Activated naive CD4-positive, alpha-beta T cell treated with anti-CD3 and anti-CD28 coated beads, Interleukin-2, amount 50 U/mL, for 72 hours (primary cell): ENCODE results near the gene ACSL1. TPM values are rescaled to one million over a fixed set of nuclear protein-coding genes. Genes with fewer than 3 reads are reported as not detected.
A peak's percentile ranks its signal among the peaks of the same experiment; 100 is the strongest.

Experiments used
- ATAC-seq, 2 donors: fragments of 150-1000 bp; cut with Tn5 transposase; 2 replicates each; pipeline ENCODE4 v1.10.0; 2021; ENCODE audit warnings: mild to moderate bottlenecking in 2 of 2, moderate library complexity in 2 of 2
- DNase-seq, 2 donors: peaks; one replicate each; pipeline ENCODE4 v3.0.0; 2021 to 2022; ENCODE audit warnings: low spot score in 2 of 2
- H3K27ac Mint-ChIP-seq, 2 donors: one replicate each; pipeline ENCODE4 v1.8.0; 2022; ENCODE audit warnings: mild to moderate bottlenecking in 2 of 2, mixed read lengths in 2 of 2
- H3K36me3 Mint-ChIP-seq, 2 donors: one replicate each; pipeline ENCODE4 v1.8.0; 2022; ENCODE audit warnings: mixed read lengths in 2 of 2
- H3K9me3 Mint-ChIP-seq, 2 donors: one replicate each; pipeline ENCODE4 v1.8.0; 2022; ENCODE audit warnings: mixed read lengths in 2 of 2
- total RNA-seq, 2 donors: library from RNA; stranded (reverse); gene quantifications; one replicate each; pipeline ENCODE4 v1.2.3, GENCODE V29; 2022

ACSL1 gene
- total RNA-seq, 2 donors from 2014 or later = 23.4 to 27.1 TPM

DNA sequence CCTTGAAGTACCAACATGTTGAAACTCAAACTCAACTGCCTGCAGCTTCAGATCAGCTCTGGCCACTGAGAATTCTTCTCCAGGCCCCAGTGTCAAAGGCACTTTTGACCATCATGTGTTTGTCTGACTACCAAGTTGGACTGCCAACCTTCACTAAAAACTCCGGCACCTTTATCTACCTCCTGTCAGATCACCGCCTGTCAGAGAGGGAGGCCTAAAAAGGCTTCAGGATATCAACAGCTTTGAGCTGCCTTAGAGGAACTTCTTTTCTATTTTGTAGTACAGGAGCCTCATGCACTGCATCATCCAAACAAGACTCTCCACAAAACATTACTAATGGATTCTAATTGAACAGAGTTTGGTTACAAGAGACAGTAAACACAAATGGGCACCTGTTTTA lies 2.8 kb downstream of the ACSL1 start:
- no peak overlapping the region for H3K27ac Mint-ChIP-seq
- DNase-seq (no peak), ATAC-seq (no peak)
- H3K9me3 Mint-ChIP-seq = no peaks in the 10 kb centered on the region
- peaks cover 0 to 9% of the 10 kb centered on the region in 2 donors for H3K36me3 Mint-ChIP-seq

DNA sequence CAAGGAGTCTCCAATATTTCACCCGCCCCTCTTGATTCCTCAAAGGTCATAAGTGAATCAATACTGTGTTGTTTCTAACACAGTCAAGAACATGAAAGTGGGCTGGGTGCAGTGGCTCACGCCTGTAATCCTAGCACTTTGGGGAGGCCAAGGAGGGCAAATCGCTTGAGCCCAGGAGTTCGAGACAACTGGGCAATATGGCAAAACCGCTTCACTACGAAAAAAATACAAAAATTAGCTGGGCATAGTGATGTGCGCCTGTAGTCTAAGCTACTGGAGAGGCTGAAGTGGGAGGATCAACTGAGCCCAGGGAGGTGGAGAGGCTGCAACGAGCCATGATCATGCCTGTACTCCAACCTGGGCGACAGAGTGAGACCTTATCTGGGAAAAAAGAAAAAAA lies 3.4 kb downstream of the ACSL1 start:
- no peak overlapping the region for H3K27ac Mint-ChIP-seq
- DNase-seq (no peak), ATAC-seq (no peak)
- H3K36me3 Mint-ChIP-seq = peaks cover 0 to 9% of the 10 kb centered on the region in 2 donors
- no peaks in the 10 kb centered on the region for H3K9me3 Mint-ChIP-seq

DNA sequence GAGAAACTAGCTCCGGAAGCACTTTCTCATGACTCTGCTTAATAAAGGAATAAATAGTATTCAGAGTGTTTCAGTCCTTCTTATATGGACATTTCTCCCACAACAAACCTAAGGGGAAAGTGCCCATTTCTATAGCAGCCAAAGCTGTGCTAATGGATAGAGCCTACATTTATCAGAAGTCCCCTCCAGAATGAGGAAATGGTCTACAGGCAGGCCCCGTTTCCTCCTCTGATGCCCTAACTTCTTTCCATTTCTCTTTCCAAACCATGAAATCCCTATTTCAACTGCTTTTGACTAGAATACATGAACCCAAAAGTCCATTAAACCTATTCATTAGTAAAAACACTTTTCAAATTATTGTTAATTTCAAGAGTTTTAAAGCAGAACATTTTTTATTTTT lies 4.5 kb downstream of the ACSL1 start:
- H3K36me3 Mint-ChIP-seq = peaks cover 0 to 9% of the 10 kb centered on the region in 2 donors
- no peak for DNase-seq
- H3K27ac Mint-ChIP-seq = no peak overlapping the region
- no peak for ATAC-seq
- no peaks in the 10 kb centered on the region for H3K9me3 Mint-ChIP-seq

DNA sequence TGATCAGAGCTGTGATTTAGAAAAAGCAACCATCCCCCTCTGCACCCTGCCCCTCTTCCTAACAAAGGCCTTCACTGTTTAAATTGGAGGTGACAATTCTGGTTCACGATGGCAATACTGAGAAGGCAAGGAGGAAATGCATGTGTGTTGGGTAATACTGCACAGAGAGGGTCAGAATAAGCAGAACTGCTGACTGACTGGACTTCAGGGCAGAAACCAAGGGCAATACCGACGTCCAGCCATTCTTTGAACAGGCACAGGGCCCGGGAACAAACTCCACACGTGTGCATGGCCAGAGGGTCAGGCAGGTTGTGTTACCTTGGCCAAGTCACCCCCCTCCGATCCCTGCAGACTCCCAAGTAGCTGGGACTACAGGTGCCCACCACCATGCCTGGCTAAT lies 6.0 kb downstream of the ACSL1 start:
- DNase-seq (no peak), ATAC-seq (no peak)
- Mint-ChIP-seq H3K36me3 (peaks cover 0 to 5% of the 10 kb centered on the region in 2 donors), H3K27ac (no peak overlapping the region), H3K9me3 (no peaks in the 10 kb centered on the region)

DNA sequence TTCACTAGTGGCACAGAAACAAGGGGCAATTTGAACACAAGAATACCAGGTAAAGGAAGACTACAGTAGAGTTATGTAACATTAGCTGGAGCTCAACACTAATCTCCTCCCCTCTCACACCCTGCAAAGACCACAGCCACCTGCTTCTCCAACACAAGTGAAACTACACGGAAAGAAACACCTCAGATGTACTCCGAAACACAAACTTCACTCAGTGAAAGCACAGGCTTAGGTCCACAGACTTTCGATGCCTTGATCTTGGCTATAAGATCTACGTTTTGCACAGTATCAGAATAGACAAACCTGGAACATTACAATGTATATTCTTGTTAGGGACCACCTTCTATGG lies 7.6 kb downstream of the ACSL1 start:
- Mint-ChIP-seq H3K9me3 (no peaks in the 10 kb centered on the region), H3K36me3 (no peaks in the 10 kb centered on the region), H3K27ac (no peak overlapping the region)
- ATAC-seq (peak; percentile 23 to 87), DNase-seq (no peak)

DNA sequence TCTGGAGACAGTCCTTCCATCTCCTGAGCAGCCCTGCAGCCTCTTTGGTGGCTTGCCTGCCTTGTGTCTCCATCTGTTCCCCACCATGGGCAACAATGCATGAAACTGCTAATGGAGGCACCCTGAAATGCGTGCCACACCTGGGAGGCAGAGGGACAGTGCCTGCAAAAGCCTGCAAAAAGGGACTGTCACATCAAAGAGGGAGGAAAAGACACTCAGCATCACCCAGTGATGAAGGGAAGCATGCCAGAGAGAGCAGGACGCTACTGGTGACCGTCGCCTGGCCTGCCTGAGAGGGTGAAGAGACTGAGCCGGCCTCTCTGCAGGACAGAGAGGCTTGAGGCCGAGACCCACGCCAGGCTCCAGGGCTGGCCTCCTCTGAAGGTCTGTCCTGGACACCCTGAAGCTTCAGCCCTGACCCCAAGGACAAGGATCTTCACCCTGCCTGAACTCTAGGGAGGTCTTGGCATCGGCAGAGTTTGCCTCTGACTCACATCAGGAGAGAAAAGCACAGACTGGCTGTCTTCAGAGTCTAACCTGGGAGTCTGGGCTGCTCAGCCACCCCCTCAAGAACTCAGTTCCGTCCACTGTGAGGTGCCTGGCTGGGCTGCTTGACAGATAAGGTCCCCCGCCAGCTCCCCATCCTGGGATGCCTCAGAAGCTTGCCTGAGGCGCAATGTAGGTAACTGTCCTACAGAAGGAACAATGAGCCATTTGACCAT lies 8.1 kb downstream of the ACSL1 start:
- H3K9me3 Mint-ChIP-seq = no peaks in the 10 kb centered on the region
- no peak overlapping the region for H3K27ac Mint-ChIP-seq
- ATAC-seq = peak in 1 of 2 donors; percentile 22
- H3K36me3 Mint-ChIP-seq = no peaks in the 10 kb centered on the region
- no peak for DNase-seq

DNA sequence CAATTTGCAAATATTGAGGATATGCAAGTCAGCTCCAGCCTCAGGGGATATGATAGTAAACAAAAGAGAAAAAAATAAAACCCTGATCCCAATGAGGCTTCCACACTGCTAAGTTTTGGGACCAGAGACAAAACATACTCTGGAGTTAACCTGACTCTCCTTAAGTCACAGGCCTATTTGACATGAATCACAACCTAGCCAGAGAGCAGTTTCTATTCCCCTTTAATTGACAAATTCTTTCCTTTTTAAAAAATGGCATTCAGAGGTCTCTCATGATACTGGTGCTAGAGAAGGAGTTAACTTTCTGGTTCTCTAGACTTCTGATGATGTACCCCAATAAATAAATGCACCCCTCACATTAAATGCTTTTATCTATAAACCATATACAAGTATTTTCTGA lies 8.8 kb downstream of the ACSL1 start:
- DNase-seq (no peak), ATAC-seq (peak; percentile 14 to 42)
- H3K9me3 Mint-ChIP-seq = no peaks in the 10 kb centered on the region
- H3K27ac Mint-ChIP-seq = no peak overlapping the region
- H3K36me3 Mint-ChIP-seq = no peaks in the 10 kb centered on the region

DNA sequence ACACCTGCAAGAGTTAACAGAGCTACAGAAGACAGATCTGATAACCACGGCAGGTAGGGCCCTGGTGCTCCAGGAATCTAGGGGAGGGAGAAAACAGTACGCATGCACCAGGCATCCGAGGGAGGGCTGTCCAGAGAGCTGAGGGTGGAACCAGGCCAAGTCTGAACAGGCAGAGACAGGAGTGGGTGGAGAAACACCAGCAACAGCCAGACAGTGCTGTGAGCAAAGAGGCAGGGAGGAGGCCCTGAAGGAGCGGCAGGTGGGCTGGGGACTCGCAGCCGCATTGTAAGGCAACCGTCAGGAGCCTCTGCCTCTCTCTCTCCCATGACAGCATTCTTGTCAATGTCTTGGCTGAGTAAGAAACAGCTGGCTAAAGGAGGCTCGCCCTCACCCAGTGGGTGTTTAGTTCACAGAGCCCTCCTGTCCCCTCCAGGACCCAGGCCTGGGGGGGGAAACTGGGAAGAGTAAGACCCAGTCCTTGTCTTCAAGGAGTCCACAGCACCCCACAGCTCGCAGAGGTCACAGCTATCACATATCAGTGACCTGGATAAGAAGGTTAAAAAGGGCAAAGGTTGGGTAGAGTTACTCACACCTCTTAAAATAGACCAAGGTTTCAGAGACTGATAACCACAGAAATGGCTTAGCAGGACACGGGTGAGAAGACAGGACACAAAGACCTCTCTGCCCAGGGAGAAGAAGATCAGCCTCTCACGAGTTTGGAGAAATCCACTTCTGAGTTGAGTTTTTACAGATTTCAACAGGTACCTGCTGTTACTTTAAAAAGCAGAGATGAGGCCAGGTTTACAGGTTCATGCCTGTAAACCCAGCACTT lies 10.5 kb downstream of the ACSL1 start:
- no peaks in the 10 kb centered on the region for H3K36me3 Mint-ChIP-seq
- H3K27ac Mint-ChIP-seq = peak overlapping the region; percentile 60 to 86
- no peaks in the 10 kb centered on the region for H3K9me3 Mint-ChIP-seq
- DNase-seq (no peak), ATAC-seq (peak; percentile 23 to 76)

DNA sequence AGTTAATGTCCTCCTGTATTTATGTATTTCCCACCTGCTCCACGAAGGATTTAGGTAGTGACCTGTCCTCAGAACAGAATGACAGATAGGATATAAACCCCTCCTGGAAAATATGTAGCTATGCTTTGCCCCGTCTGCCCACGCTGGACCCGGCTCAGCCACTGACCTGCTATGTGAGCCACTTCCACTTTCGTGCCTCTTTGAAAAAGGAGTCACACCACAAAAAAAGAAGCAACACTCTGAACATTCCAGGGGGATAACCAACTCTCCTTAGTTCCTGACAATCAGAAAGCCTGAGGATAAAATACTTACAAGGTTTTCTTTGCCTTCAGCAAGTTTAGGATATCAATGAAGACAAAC lies 11.1 kb downstream of the ACSL1 start:
- Mint-ChIP-seq H3K9me3 (no peaks in the 10 kb centered on the region), H3K36me3 (no peaks in the 10 kb centered on the region), H3K27ac (peak overlapping the region in 1 of 2 donors; percentile 60)
- ATAC-seq (no peak), DNase-seq (no peak)

DNA sequence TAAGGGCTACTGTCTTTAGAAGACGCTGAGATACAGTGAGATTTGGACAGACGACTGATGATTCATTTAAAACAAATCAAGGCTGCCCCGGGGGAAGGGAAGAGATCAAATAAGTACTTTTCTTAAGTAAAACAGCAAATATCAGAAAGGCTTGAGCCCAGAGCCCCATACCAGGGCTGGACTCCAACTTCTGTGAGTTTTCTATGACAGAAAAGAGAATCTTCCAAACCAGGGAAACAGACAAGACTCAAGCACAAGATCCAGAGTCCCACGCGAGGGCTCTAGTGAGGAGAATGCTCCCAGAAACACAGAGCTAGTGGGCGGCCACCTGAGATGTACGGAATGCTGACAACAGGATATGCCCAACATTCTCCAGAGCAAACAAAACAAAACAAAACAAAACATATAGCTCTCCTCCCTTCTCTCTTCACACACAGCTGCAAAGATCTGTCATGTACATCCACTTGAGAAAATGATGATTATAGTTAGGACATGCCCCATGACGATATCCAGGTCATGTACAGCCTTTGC lies 13.1 kb downstream of the ACSL1 start:
- DNase-seq (no peak), ATAC-seq (no peak)
- Mint-ChIP-seq H3K36me3 (no peaks in the 10 kb centered on the region), H3K27ac (no peak overlapping the region), H3K9me3 (no peaks in the 10 kb centered on the region)

DNA sequence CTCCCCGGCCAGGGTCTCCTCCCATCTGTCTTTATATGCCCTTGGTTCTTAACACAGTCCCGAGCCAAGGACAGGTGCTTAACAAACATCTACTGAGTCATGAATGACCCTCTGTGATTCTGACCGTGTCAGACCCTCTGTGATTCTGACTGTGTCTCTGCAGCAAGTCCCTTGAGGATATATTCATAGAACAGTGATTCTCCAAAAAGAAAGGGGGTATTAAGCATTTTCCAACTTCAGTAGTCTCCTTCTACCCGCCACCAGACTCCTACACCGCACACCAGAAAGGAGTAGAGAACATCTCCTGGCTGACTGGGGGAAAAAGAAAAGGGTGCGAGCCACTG lies 13.6 kb downstream of the ACSL1 start:
- no peak overlapping the region for H3K27ac Mint-ChIP-seq
- ATAC-seq (no peak), DNase-seq (no peak)
- no peaks in the 10 kb centered on the region for H3K36me3 Mint-ChIP-seq
- H3K9me3 Mint-ChIP-seq = no peaks in the 10 kb centered on the region

DNA sequence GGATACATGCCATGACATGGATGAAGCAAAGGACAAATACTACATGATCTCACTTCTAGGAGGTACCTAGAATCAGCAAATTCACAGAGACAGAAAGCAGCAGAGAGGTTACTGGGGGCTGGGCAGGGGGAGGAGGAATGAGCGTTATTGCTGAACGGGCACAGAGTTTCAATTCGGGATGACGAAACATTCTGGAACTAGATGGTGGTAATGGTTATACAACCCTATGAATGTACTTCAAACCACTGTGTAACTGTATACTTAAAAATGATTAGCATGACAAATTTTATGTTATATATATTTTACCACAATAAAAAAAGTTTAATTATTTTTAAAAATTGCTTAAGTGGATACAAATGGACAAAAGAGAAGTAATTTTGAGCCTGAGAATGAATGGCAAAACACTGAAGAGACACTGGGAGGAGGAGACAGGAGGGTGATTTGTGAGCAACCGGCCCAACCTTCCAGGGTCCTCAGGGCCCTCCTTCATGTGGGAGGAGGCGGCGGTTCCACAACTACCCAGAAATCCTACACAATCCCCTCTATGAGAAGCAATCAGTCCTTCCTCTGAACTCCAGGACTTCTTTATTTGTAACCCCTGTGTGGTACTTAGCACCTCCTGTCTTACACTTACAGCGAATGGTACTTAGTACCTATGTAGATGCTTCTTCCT lies 14.1 kb downstream of the ACSL1 start:
- ATAC-seq (no peak), DNase-seq (no peak)
- H3K9me3 Mint-ChIP-seq = no peaks in the 10 kb centered on the region
- H3K36me3 Mint-ChIP-seq = no peaks in the 10 kb centered on the region
- no peak overlapping the region for H3K27ac Mint-ChIP-seq

DNA sequence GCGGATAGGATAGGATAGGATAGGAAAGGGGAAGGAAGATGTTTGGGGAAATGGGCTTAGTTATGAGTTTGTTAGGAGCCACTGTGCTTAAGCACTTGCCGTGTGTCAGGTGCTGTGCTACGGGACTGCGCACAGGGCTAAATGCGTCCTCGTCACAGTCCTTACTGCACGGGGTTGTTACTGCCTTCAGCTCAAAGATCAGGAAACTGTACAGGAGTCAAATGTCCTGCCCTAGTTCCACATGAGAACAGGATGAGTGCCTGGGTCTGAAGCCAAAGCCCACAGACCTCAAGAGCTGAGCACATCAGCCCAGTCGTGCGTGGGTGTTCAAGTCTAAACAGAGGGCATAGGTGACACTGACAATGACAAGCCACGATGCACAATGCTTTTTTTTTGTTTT lies 15.0 kb downstream of the ACSL1 start:
- peak overlapping the region in 1 of 2 donors; percentile 39 for H3K27ac Mint-ChIP-seq
- H3K36me3 Mint-ChIP-seq = no peaks in the 10 kb centered on the region
- H3K9me3 Mint-ChIP-seq = no peaks in the 10 kb centered on the region
- DNase-seq = no peak
- peak in 1 of 2 donors; percentile 32 for ATAC-seq

DNA sequence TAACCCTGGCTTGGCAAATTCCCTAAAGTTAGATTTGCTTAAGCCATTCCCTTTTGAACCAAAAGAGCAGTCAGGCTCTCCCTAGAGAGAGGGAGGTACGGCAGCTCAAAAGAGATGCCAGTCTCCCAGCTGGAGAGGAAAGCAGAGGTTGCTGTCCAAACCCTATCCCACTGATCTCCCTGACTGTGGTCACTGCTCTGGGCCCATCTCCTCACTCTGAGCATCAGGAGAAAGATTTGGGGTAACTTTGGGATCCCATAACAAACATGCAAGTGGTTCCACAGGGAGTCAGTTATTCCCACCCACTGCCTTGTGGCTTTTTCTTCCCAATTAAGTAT lies 17.1 kb downstream of the ACSL1 start:
- no peak for ATAC-seq
- Mint-ChIP-seq H3K36me3 (no peaks in the 10 kb centered on the region), H3K27ac (no peak overlapping the region), H3K9me3 (no peaks in the 10 kb centered on the region)
- no peak for DNase-seq

DNA sequence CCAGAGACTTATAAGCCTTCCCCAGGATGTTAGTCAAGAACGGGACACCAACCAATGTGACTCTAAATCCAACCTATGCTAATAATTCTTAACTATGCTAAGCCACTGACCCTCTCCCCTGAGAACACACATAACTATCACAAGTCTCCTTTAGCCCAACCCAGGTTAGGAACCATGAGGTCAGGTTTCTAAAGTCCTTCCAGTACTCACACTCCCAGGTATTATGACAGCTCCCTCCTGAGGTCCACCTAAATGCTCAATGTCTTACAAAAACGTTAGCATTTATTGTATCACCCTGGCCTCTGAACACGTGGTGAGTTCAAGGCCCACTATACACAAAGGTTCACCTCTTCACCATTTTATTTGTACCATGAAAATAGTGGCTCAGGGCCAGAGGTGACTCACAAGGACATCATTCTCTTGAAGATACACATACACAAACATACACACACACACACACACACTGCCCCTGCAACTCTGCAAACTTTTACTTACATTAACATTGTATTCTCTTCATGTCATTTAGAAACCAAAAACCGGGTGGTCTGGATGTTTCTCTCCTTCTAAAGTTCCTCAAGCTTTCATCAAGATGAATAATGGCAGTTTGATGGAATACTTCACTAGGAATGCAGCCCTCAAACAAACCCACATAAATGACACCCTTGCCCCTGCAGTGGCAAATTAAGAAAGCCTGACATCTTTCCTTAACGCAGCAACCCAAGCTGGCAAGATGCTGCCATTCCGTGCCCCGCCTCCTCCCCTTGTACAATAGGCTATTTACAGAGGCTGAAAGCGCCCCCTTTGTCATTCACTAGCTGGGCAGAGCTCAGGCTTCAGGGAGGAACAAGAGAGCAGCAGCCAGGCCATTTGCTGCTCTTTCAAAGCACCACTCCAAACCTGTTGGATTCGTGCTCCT lies 17.7 kb downstream of the ACSL1 start:
- no peak for DNase-seq

DNA sequence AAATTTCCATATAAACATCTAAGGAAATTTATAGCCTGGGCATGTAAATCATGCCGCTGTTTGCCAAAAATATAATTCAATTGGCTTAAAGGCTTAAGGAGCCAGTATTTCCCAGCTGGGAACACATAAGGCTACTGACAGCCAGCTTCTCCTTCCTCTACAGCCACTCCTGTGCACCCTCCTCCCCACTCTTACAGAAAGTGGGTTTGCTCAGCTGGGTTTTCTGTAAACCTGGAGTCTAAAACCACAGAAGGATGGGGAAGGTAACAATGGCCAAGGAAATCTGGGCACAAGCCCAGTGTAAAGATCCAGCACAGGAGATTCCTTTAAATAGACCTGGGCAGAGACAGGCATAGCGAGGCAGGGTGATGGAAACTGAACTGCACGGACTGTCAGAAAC lies 18.5 kb downstream of the ACSL1 start:
- no peak for ATAC-seq
- no peak overlapping the region for H3K27ac Mint-ChIP-seq
- DNase-seq = no peak
- H3K9me3 Mint-ChIP-seq = no peaks in the 10 kb centered on the region
- H3K36me3 Mint-ChIP-seq = peaks cover 0 to 10% of the 10 kb centered on the region in 2 donors

More for the DNA sequence above, 17.7 kb downstream of the ACSL1 start:
- Mint-ChIP-seq H3K27ac (peak overlapping the region in 1 of 2 donors; percentile 17), H3K9me3 (no peaks in the 10 kb centered on the region), H3K36me3 (peaks cover 0 to 2% of the 10 kb centered on the region in 2 donors)
- ATAC-seq = no peak
